Mesenchymal stem cell (in vitro differentiated cells and primary cell): ENCODE results near the gene UNC13C.

Experiments
- DNase-seq: peaks from one replicate; pipeline ENCODE4 v3.0.0-alpha.2; 2013
- H2AFZ ChIP-seq: one replicate; pipeline ENCODE4 v1.6.1; 2013; ENCODE audit warnings: low read depth, mild to moderate bottlenecking, control low read depth, inconsistent platforms, low read length, moderate library complexity
- H2AK5ac ChIP-seq: 2 replicates; pipeline ENCODE4 v1.6.1; 2013; ENCODE audit warnings: low read length, moderate library complexity, mild to moderate bottlenecking, inconsistent platforms; ENCODE audit not compliant: severe bottlenecking
- H2BK120ac ChIP-seq: one replicate; pipeline ENCODE4 v1.6.1; 2013; ENCODE audit warnings: low read depth, mild to moderate bottlenecking, inconsistent platforms, low read length, moderate library complexity
- H2BK12ac ChIP-seq, 2 experiments: one replicate each; pipeline ENCODE4 v1.6.1; 2013; ENCODE audit warnings: inconsistent platforms in 2 of 2, low read length in 2 of 2, mild to moderate bottlenecking in 2 of 2, moderate library complexity in 2 of 2, control low read depth in 1 of 2
- H2BK15ac ChIP-seq: one replicate; pipeline ENCODE4 v1.6.1; 2013; ENCODE audit warnings: mild to moderate bottlenecking, low read depth, inconsistent platforms; ENCODE audit not compliant: poor library complexity, severe bottlenecking
- H2BK5ac ChIP-seq: 2 replicates; pipeline ENCODE4 v1.6.1; 2013; ENCODE audit warnings: low read depth, mild to moderate bottlenecking, low read length, control low read depth, inconsistent platforms; ENCODE audit not compliant: poor library complexity, severe bottlenecking
- H3K14ac ChIP-seq, 2 experiments: one replicate each; pipeline ENCODE4 v1.6.1; 2013; ENCODE audit warnings: inconsistent platforms in 2 of 2, low read length in 2 of 2, control low read depth in 1 of 2, mild to moderate bottlenecking in 1 of 2, moderate library complexity in 1 of 2
- H3K18ac ChIP-seq, 2 experiments: one replicate each; pipeline ENCODE4 v1.6.1; 2013; ENCODE audit warnings: inconsistent platforms in 2 of 2, low read length in 2 of 2, control low read depth in 1 of 2, low read depth in 1 of 2, mild to moderate bottlenecking in 1 of 2
- H3K23ac ChIP-seq, 2 experiments: one replicate each; pipeline ENCODE4 v1.6.1; 2013; ENCODE audit warnings: inconsistent platforms in 2 of 2, low read length in 2 of 2, mild to moderate bottlenecking in 2 of 2, moderate library complexity in 2 of 2, control low read depth in 1 of 2
- H3K27ac ChIP-seq: 2 replicates; pipeline ENCODE4 v1.5.1; 2013; ENCODE audit warnings: mild to moderate bottlenecking, moderate library complexity, low read length, control low read depth, inconsistent platforms; ENCODE audit not compliant: poor library complexity, severe bottlenecking
- H3K27me3 ChIP-seq, 2 experiments: 2 replicates each; pipeline versions ENCODE4 v1.6.1 to v1.7.0; 2013; ENCODE audit warnings: low read length in 2 of 2, mild to moderate bottlenecking in 2 of 2, moderate library complexity in 2 of 2, control low read depth in 1 of 2, inconsistent platforms in 1 of 2; ENCODE audit not compliant: control insufficient read depth in 1 of 2, insufficient read depth in 1 of 2
- H3K36me3 ChIP-seq, 2 experiments: 2 replicates each; pipeline versions ENCODE4 v1.6.1 to v1.7.0; 2013; ENCODE audit warnings: low read length in 2 of 2, control low read depth in 1 of 2, inconsistent platforms in 1 of 2, low read depth in 1 of 2, mild to moderate bottlenecking in 1 of 2; ENCODE audit not compliant: insufficient read depth in 2 of 2, control insufficient read depth in 1 of 2
- H3K4ac ChIP-seq, 2 experiments: one replicate each; pipeline ENCODE4 v1.6.1; 2013; ENCODE audit warnings: inconsistent platforms in 2 of 2, low read length in 2 of 2, mild to moderate bottlenecking in 2 of 2, moderate library complexity in 2 of 2, control low read depth in 1 of 2, low read depth in 1 of 2
- H3K4me1 ChIP-seq: 2 replicates; pipeline ENCODE4 v1.6.1; 2013; ENCODE audit warnings: low read depth, low read length, control low read depth; ENCODE audit not compliant: control insufficient read depth, insufficient read depth
- H3K4me2 ChIP-seq: 2 replicates; pipeline ENCODE4 v1.6.1; 2013; ENCODE audit warnings: low read length, mild to moderate bottlenecking, inconsistent platforms; ENCODE audit not compliant: poor library complexity, severe bottlenecking
- H3K4me3 ChIP-seq, 2 experiments: 2 replicates each; pipeline versions ENCODE4 v1.5.1 to v1.7.0; 2013; ENCODE audit warnings: low read length in 2 of 2, mild to moderate bottlenecking in 2 of 2, control low read depth in 1 of 2, low read depth in 1 of 2; ENCODE audit not compliant: insufficient read depth in 1 of 2
- H3K79me1 ChIP-seq: replicated peaks from 2 replicates; pipeline ENCODE4 v1.6.1; 2013; ENCODE audit warnings: mild to moderate bottlenecking, control low read depth, low read length, inconsistent platforms; ENCODE audit not compliant: poor library complexity, severe bottlenecking
- H3K9ac ChIP-seq: 2 replicates; pipeline ENCODE4 v1.7.0; 2013; ENCODE audit warnings: mild to moderate bottlenecking, low read length, moderate library complexity
- H3K9me3 ChIP-seq: 2 replicates; pipeline ENCODE4 v1.7.0; 2013; ENCODE audit warnings: mild to moderate bottlenecking, low read length; ENCODE audit not compliant: control insufficient read depth
- H4K8ac ChIP-seq: one replicate; pipeline ENCODE4 v1.6.1; 2013; ENCODE audit warnings: inconsistent platforms, mild to moderate bottlenecking, low read length, moderate library complexity
- H4K91ac ChIP-seq: one replicate; pipeline ENCODE4 v1.6.1; 2013; ENCODE audit warnings: mild to moderate bottlenecking, low read length, inconsistent platforms
- WGBS: methylation state at CpG from one replicate; pipeline ENCODE4 v1.1.7; 2013; ENCODE audit warnings: mixed read lengths; 5-methylcytosine and 5-hydroxymethylcytosine counted together

Gene UNC13C

GRCh38 chr15:54506977-54507524 lies 528.8 kb downstream of the UNC13C start:
- Histone ChIP-seq H3K4me2 (no peak overlapping the region), H3K23ac (no peak overlapping the region), H2AFZ (no peak overlapping the region), H2BK12ac (no peak overlapping the region), H3K9me3 (peaks cover 9% of the 10 kb centered on the region), H3K4ac (no peak overlapping the region), H2AK5ac (no peak overlapping the region), H3K27ac (no peak overlapping the region), H3K79me1 (no peaks in the 10 kb centered on the region), H4K91ac (no peak overlapping the region), H3K4me3 (no peak overlapping the region), H2BK120ac (no peak overlapping the region), H4K8ac (no peak overlapping the region), H3K9ac (no peak overlapping the region), H3K27me3 (no peaks in the 10 kb centered on the region), H3K18ac (no peak overlapping the region), H3K36me3 (no peaks in the 10 kb centered on the region), H3K14ac (no peak overlapping the region), H3K4me1 (no peaks in the 10 kb centered on the region), H2BK5ac (no peak overlapping the region), H2BK15ac (no peak overlapping the region)
- no peak for DNase-seq

GRCh38 chr15:54514601-54515000 lies 536.4 kb downstream of the UNC13C start:
- no peak overlapping the region for H2AK5ac ChIP-seq
- H3K4me1 ChIP-seq: no peaks in the 10 kb centered on the region
- H3K4ac ChIP-seq: no peak overlapping the region
- H3K14ac ChIP-seq: no peak overlapping the region
- no peaks in the 10 kb centered on the region for H3K36me3 ChIP-seq
- 50% methylated on average over 2 of the region's 2 CpGs for WGBS
- H3K27me3 ChIP-seq: no peaks in the 10 kb centered on the region
- H2BK5ac ChIP-seq: no peak overlapping the region
- no peak overlapping the region for H3K27ac ChIP-seq
- no peak overlapping the region for H3K23ac ChIP-seq
- H3K9me3 ChIP-seq: peaks cover 6% of the 10 kb centered on the region
- H2BK15ac ChIP-seq: no peak overlapping the region
- H4K8ac ChIP-seq: no peak overlapping the region
- H4K91ac ChIP-seq: no peak overlapping the region
- H2BK12ac ChIP-seq: no peak overlapping the region
- no peak overlapping the region for H3K4me2 ChIP-seq
- no peak overlapping the region for H2BK120ac ChIP-seq
- DNase-seq: no peak
- H3K4me3 ChIP-seq: no peak overlapping the region
- H2AFZ ChIP-seq: no peak overlapping the region
- H3K79me1 ChIP-seq: no peaks in the 10 kb centered on the region
- no peak overlapping the region for H3K9ac ChIP-seq
- H3K18ac ChIP-seq: no peak overlapping the region

GRCh38 chr15:54515664-54516582 lies 537.7 kb downstream of the UNC13C start:
- Histone ChIP-seq H3K9ac (no peak overlapping the region), H3K23ac (no peak overlapping the region), H3K27ac (no peak overlapping the region), H2BK120ac (no peak overlapping the region), H2BK15ac (no peak overlapping the region), H4K91ac (no peak overlapping the region), H3K4me2 (no peak overlapping the region), H3K18ac (no peak overlapping the region), H3K4me3 (no peak overlapping the region), H3K4ac (no peak overlapping the region), H3K79me1 (no peaks in the 10 kb centered on the region), H3K4me1 (no peaks in the 10 kb centered on the region), H2BK12ac (no peak overlapping the region), H3K14ac (no peak overlapping the region), H3K9me3 (peaks cover 2% of the 10 kb centered on the region), H2AK5ac (no peak overlapping the region), H4K8ac (no peak overlapping the region), H3K27me3 (no peaks in the 10 kb centered on the region), H2BK5ac (no peak overlapping the region), H3K36me3 (no peaks in the 10 kb centered on the region), H2AFZ (no peak overlapping the region)
- 57% methylated on average over 6 of the region's 9 CpGs for WGBS
- no peak for DNase-seq

- Histone ChIP-seq H3K23ac (no peak overlapping the region), H3K27ac (no peak overlapping the region), H2BK12ac (no peak overlapping the region), H4K91ac (no peak overlapping the region), H3K79me1 (no peaks in the 10 kb centered on the region), H2AK5ac (no peak overlapping the region), H3K27me3 (no peaks in the 10 kb centered on the region), H4K8ac (no peak overlapping the region), H3K4me3 (no peak overlapping the region), H2BK5ac (no peak overlapping the region), H3K4ac (no peak overlapping the region), H3K36me3 (no peaks in the 10 kb centered on the region), H3K9ac (no peak overlapping the region), H3K9me3 (peaks cover 2% of the 10 kb centered on the region), H2BK15ac (no peak overlapping the region), H3K4me1 (no peaks in the 10 kb centered on the region), H3K4me2 (no peak overlapping the region), H3K18ac (no peak overlapping the region), H2AFZ (no peak overlapping the region), H2BK120ac (no peak overlapping the region), H3K14ac (no peak overlapping the region)
- WGBS: no CpG with 5 or more reads among the region's 2 CpGs
- no peak for DNase-seq
Measured at GRCh38 chr15:54517366-54517765, 539.1 kb downstream of the UNC13C start.
